PC-3 (cell line): ENCODE results near the gene LATS1. TPM values are rescaled to one million over a fixed set of nuclear protein-coding genes. Genes with fewer than 3 reads are reported as not detected.

Source experiments
- ATAC-seq: fragments of 200-7000 bp; cut with Tn5 transposase; 2 replicates; pipeline ENCODE4 v1.9.1; 2020; ENCODE audit warnings: mild to moderate bottlenecking, moderate library complexity
- BruUV-seq: library from RNA; stranded (reverse); fragments of 400-500 nt; replicated peaks from 2 replicates; lab custom pipeline; 2021; lab: Mats Ljungman, UMichigan
- CTCF ChIA-PET: fragments of 300-600 bp; sonication (Branson Sonifier 250); formaldehyde crosslinking; loops from one replicate; lab custom pipeline; 2022; ENCODE audit warnings: antibody characterized with exemption; lab: Charles Lee
- POLR2A ChIA-PET: fragments of 300-600 bp; sonication (Branson Sonifier 250); formaldehyde crosslinking; loops from one replicate; lab custom pipeline; 2022; ENCODE audit warnings: antibody characterized with exemption; ENCODE audit not compliant: unreplicated experiment; lab: Charles Lee
- DNase-seq: peaks from one replicate; pipeline ENCODE4 v3.0.0-alpha.2; 2015
- H2AFZ ChIP-seq: fragments of 300-600 bp; sonication (generic); 2 replicates; pipeline ENCODE4 v1.6.0; 2016; ENCODE audit warnings: antibody characterized with exemption, low read length
- H3F3A ChIP-seq: fragments of 300-600 bp; sonication (generic); one replicate; pipeline ENCODE4 v1.6.0; 2017; ENCODE audit warnings: antibody characterized with exemption, low read length, control low read depth, mild to moderate bottlenecking; ENCODE audit not compliant: unreplicated experiment
- H3K27ac ChIP-seq: fragments of 300-600 bp; sonication (generic); 2 replicates; pipeline ENCODE4 v1.5.1; 2016; ENCODE audit warnings: mild to moderate bottlenecking, low read length
- H3K27me3 ChIP-seq: fragments of 300-600 bp; sonication (generic); 2 replicates; pipeline ENCODE4 v1.6.1; 2016; ENCODE audit warnings: low read length, mixed read lengths
- H3K36me3 ChIP-seq: fragments of 300-600 bp; sonication (generic); 2 replicates; pipeline ENCODE4 v1.6.1; 2016; ENCODE audit warnings: low read depth, mixed run types, low read length, mixed read lengths
- H3K4me1 ChIP-seq: fragments of 300-600 bp; sonication (generic); 2 replicates; pipeline ENCODE4 v1.5.1; 2016; ENCODE audit warnings: low read length; ENCODE audit not compliant: insufficient read depth
- H3K4me2 ChIP-seq: fragments of 300-600 bp; sonication (generic); 2 replicates; pipeline ENCODE4 v1.6.0; 2016; ENCODE audit warnings: low read length
- H3K4me3 ChIP-seq: fragments of 300-600 bp; sonication (generic); 2 replicates; pipeline ENCODE4 v1.5.1; 2016; ENCODE audit warnings: mild to moderate bottlenecking, low read length, mixed read lengths
- H3K79me2 ChIP-seq: fragments of 300-600 bp; sonication (generic); 2 replicates; pipeline ENCODE4 v1.6.1; 2017; ENCODE audit warnings: low read length, mixed read lengths
- H3K9ac ChIP-seq: fragments of 300-600 bp; sonication (generic); 2 replicates; pipeline ENCODE4 v1.6.0; 2016; ENCODE audit warnings: mild to moderate bottlenecking, low read length
- H3K9me2 ChIP-seq: fragments of 300-600 bp; sonication (generic); replicated peaks from 2 replicates; pipeline ENCODE4 v1.6.1; 2016; ENCODE audit warnings: mixed run types, low read length, mixed read lengths
- H3K9me3 ChIP-seq: fragments of 300-600 bp; sonication (generic); 2 replicates; pipeline ENCODE4 v1.6.1; 2016; ENCODE audit warnings: low read length, mixed read lengths
- H4K20me1 ChIP-seq: fragments of 300-600 bp; sonication (generic); 2 replicates; pipeline ENCODE4 v1.6.1; 2016; ENCODE audit warnings: low read length, mixed read lengths
- EZH2 ChIP-seq: fragments of 300-600 bp; sonication (generic); IDR thresholded peaks from one replicate; pipeline ENCODE4 v1.6.1; 2017; ENCODE audit warnings: antibody characterized with exemption, mild to moderate bottlenecking, low read length; ENCODE audit not compliant: unreplicated experiment
- EZH2phosphoT487 ChIP-seq: fragments of 300-600 bp; sonication (generic); IDR thresholded peaks from 2 replicates; pipeline ENCODE4 v1.6.1; 2018; ENCODE audit warnings: mild to moderate bottlenecking, antibody characterized with exemption, low read length, borderline replicate concordance
- intact Hi-C: fragments of 100-400 bp; cut with micrococcal nuclease; formaldehyde crosslinking; loops from 2 replicates; pipeline ENCODE4 v1.9.0; 2023
- total RNA-seq: library from RNA; depleted of rRNA; stranded (reverse); fragments of >200 nt; gene quantifications from 2 replicates; pipeline ENCODE4 v1.2.3, GENCODE V29; 2014
- TF ChIP-seq, protein P1 (sequence below): fragments of 300-600 bp; sonication (generic); conservative IDR thresholded peaks from 2 replicates; pipeline ENCODE4 v1.5.1; 2017; ENCODE audit warnings: antibody characterized with exemption, low read depth, mild to moderate bottlenecking, low read length

Gene LATS1
- total RNA-seq, 1 experiment from 2014 or later, result 9.7 TPM

DNA sequence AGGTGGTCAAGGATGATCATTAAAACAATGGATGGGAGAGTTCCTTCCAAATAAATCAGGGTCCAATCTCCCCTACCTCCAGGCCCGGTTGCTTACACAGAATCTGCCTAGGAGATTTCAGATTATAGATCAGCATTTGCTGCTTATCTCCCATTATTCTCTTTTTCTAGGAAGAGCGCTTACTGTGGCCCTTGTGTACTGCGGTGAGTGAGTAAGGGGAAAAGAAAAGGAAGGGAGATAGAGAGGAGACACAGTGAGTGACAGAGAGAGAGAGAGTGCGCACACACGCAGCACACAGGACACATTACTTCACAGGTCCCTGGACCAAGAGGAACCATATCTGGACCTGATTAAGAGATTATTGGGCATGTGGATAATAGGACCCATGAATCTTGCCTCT lies 6.2 kb downstream of the LATS1 start:
- BruUV-seq, result no TSS peak
- peaks cover 18% of the 10 kb centered on the region; the same call in 1 of the 2 replicates for H4K20me1 ChIP-seq
- H3K9ac ChIP-seq, result no peak overlapping the region

DNA sequence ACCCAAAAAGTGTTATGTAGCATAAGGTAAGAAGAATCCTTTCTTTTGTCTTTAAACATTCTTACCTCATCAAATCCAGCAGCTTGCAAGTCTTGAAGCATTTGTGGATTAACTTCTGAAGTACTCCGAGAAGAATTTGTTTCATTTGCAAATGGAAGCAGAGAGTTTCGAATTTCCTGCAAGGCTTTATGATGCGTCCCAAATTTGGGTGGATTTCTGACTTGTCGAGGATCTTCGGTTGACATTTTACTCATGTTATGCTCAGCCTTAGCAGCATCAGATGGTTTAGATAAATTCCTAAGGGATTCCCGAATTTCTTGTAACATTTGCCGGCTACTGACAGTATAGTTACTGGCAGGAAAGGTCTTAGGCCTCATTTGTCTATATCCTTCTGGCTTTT lies 16.2 kb downstream of the LATS1 start:
- TF ChIP-seq, protein P1, sequence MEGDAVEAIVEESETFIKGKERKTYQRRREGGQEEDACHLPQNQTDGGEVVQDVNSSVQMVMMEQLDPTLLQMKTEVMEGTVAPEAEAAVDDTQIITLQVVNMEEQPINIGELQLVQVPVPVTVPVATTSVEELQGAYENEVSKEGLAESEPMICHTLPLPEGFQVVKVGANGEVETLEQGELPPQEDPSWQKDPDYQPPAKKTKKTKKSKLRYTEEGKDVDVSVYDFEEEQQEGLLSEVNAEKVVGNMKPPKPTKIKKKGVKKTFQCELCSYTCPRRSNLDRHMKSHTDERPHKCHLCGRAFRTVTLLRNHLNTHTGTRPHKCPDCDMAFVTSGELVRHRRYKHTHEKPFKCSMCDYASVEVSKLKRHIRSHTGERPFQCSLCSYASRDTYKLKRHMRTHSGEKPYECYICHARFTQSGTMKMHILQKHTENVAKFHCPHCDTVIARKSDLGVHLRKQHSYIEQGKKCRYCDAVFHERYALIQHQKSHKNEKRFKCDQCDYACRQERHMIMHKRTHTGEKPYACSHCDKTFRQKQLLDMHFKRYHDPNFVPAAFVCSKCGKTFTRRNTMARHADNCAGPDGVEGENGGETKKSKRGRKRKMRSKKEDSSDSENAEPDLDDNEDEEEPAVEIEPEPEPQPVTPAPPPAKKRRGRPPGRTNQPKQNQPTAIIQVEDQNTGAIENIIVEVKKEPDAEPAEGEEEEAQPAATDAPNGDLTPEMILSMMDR, result no peak
- no peak for TF ChIP-seq EZH2
- TF ChIP-seq EZH2phosphoT487, result no peak
- no peaks in the 10 kb centered on the region for H3K9me3 ChIP-seq
- no peak overlapping the region for H3K27ac ChIP-seq
- H3K4me3 ChIP-seq, result no peak overlapping the region
- 0 out of 2 replicates have a peak, but pooled peaks cover 3% of the 10 kb centered on the region for H4K20me1 ChIP-seq
- H3K36me3 ChIP-seq, result no peaks in the 10 kb centered on the region; the same call in 1 of the 2 replicates
- no peak overlapping the region for H2AFZ ChIP-seq
- ATAC-seq (no peak), DNase-seq (no peak)
- no peaks in the 10 kb centered on the region for H3K9me2 ChIP-seq
- BruUV-seq, result no TSS peak
- no peaks in the 10 kb centered on the region for H3F3A ChIP-seq
- CTCF ChIA-PET, result no interaction called here
- POLR2A ChIA-PET, result no interaction called here
- no peak overlapping the region for H3K9ac ChIP-seq
- intact Hi-C loops, result no loop called here
- H3K4me2 ChIP-seq, result no peak overlapping the region
- no peaks in the 10 kb centered on the region for H3K4me1 ChIP-seq
- H3K79me2 ChIP-seq, result peaks cover 79% of the 10 kb centered on the region
- H3K27me3 ChIP-seq, result no peaks in the 10 kb centered on the region

More for the DNA sequence above, 6.2 kb downstream of the LATS1 start:
- TF ChIP-seq EZH2 (no peak), EZH2phosphoT487 (no peak)
- TF ChIP-seq, protein P1, result no peak
- H3K4me3 ChIP-seq, result no peak overlapping the region
- no peaks in the 10 kb centered on the region for H3F3A ChIP-seq
- no peak for DNase-seq
- H2AFZ ChIP-seq, result no peak overlapping the region
- H3K9me2 ChIP-seq, result no peaks in the 10 kb centered on the region
- no peak overlapping the region for H3K4me2 ChIP-seq
- no peaks in the 10 kb centered on the region for H3K27me3 ChIP-seq
- H3K27ac ChIP-seq, result no peak overlapping the region
- H3K9me3 ChIP-seq, result no peaks in the 10 kb centered on the region
- ChIA-PET POLR2A (no interaction called here), CTCF (no interaction called here)
- H3K79me2 ChIP-seq, result peaks cover 98% of the 10 kb centered on the region
- no peaks in the 10 kb centered on the region for H3K36me3 ChIP-seq
- no peak for ATAC-seq
- intact Hi-C loops, result no loop called here
- H3K4me1 ChIP-seq, result peaks cover 13% of the 10 kb centered on the region

DNA sequence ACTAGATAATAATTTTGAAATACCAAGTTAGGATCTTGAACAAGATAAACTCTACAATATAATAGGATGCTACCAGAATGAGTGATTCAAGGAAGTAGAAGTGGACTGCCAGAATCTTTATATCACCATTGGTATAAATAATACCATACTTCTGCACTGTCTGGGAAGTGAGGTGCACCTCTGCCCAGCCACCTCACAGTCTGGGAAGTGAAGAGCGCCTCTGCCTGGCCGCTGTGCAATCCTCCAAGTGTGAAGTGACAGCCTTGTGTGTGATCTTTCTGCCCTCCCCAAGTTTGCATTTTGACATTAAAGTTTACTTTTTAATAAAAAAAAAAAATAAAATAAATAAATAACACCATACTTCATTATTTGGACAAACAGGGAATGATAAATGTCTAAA lies 18.8 kb downstream of the LATS1 start:
- Histone ChIP-seq H3K79me2 (peaks cover 64% of the 10 kb centered on the region), H2AFZ (no peak overlapping the region), H3K36me3 (peaks cover 5% of the 10 kb centered on the region; the same call in 1 of the 2 replicates), H3K9ac (no peak overlapping the region), H3K27me3 (no peaks in the 10 kb centered on the region), H3K4me2 (no peak overlapping the region), H3K4me3 (no peak overlapping the region), H3K9me3 (no peaks in the 10 kb centered on the region), H3K27ac (no peak overlapping the region), H3F3A (no peaks in the 10 kb centered on the region), H3K4me1 (no peaks in the 10 kb centered on the region), H3K9me2 (no peaks in the 10 kb centered on the region), H4K20me1 (no peaks in the 10 kb centered on the region)
- no peak for ATAC-seq
- no peak for DNase-seq
- TF ChIP-seq EZH2phosphoT487 (no peak), EZH2 (no peak)
- TF ChIP-seq, protein P1, result no peak
- CTCF ChIA-PET, result no interaction called here
- POLR2A ChIA-PET, result no interaction called here
- intact Hi-C loops, result no loop called here
- no TSS peak for BruUV-seq
